OCI-LY3 (cell line): ENCODE results near the gene ARHGAP6.

Source experiments
- H2AFZ ChIP-seq: fragments of 200-600, 300-600 bp; shearing (Covaris generic); 2 replicates; pipeline ENCODE4 v1.6.0; 2014; ENCODE audit warnings: antibody characterized with exemption, low read depth, low read length
- H3K27ac ChIP-seq: fragments of 200-600, 300-600 bp; sonication (generic); 2 replicates; pipeline ENCODE4 v1.5.1; 2014; ENCODE audit warnings: mild to moderate bottlenecking, low read length, moderate library complexity, mixed read lengths
- H3K27me3 ChIP-seq: fragments of 200-600, 300-600 bp; sonication (generic); 2 replicates; pipeline ENCODE4 v1.6.1; 2014; ENCODE audit warnings: low read depth, low read length, mixed read lengths
- H3K36me3 ChIP-seq: fragments of 200-600, 300-600 bp; sonication (generic); replicated peaks from 2 replicates; pipeline ENCODE3; 2014; ENCODE audit warnings: low read depth, low read length, mixed read lengths
- H3K4me1 ChIP-seq: fragments of 300-600, 200-600 bp; sonication (generic); 2 replicates; pipeline ENCODE4 v1.6.1; 2014; ENCODE audit warnings: low read length, mixed read lengths
- H3K4me2 ChIP-seq: fragments of 200-600, 300-600 bp; sonication (generic); 2 replicates; pipeline ENCODE4 v1.6.1; 2014; ENCODE audit warnings: low read length, mixed read lengths
- H3K4me3 ChIP-seq: fragments of 300-600, 200-600 bp; sonication (generic); 2 replicates; pipeline ENCODE4 v1.5.1; 2014; ENCODE audit warnings: antibody characterized with exemption, mild to moderate bottlenecking, low read length, moderate library complexity
- H3K79me2 ChIP-seq: fragments of 300-600, 200-600 bp; shearing (Covaris generic); 2 replicates; pipeline ENCODE4 v1.6.1; 2014; ENCODE audit warnings: mild to moderate bottlenecking, low read length, mixed read lengths
- H3K9ac ChIP-seq: fragments of 300-600, 200-600 bp; shearing (Covaris generic); 2 replicates; pipeline ENCODE4 v1.6.0; 2014; ENCODE audit warnings: mild to moderate bottlenecking, low read length, moderate library complexity
- H3K9me3 ChIP-seq: fragments of 200-600, 300-600 bp; shearing (Covaris generic); 2 replicates; pipeline ENCODE4 v1.6.1; 2014; ENCODE audit warnings: low read length, mixed read lengths; ENCODE audit not compliant: insufficient read depth
- H4K20me1 ChIP-seq: fragments of 200-600, 300-600 bp; sonication (generic); 2 replicates; pipeline ENCODE4 v1.6.1; 2016; ENCODE audit warnings: low read length, mixed read lengths; ENCODE audit not compliant: insufficient read depth
- EZH2phosphoT487 ChIP-seq: fragments of 200-600 bp; shearing (Covaris generic); IDR thresholded peaks from 2 replicates; pipeline ENCODE4 v1.6.1; 2018; ENCODE audit warnings: antibody characterized with exemption, mixed run types, low read depth
- TF ChIP-seq, protein P1 (sequence below): fragments of 200-600, 300-600 bp; sonication (generic); IDR thresholded peaks from 2 replicates; pipeline ENCODE4 v1.5.1; 2014; ENCODE audit warnings: antibody characterized with exemption, low read length, low read depth

The ARHGAP6 gene

DNA sequence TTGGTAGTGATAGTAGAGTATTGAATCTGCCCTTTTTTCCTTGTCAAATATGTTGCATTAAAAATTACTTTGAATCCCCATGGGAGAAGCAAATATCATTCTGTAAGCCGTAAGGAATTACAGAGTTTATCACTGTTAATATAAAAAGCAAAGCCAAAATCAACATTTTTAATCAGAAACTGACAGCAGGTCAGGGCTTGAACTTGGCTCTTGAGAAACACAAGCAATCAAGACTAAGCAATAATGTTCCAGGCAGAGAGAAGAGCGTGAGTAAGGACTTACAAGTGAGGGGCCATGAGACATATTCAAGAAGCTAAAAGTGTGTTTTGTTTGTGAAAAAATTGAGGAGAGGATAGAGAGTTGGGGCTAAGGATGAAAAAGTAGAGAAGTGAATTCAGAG is 68.2 kb downstream of the ARHGAP6 start:
- Histone ChIP-seq H3K4me2 (no peak overlapping the region), H3K4me1 (no peaks in the 10 kb centered on the region), H3K4me3 (no peak overlapping the region), H3K9me3 (no peaks in the 10 kb centered on the region), H3K9ac (no peak overlapping the region), H3K36me3 (no peaks in the 10 kb centered on the region), H3K79me2 (no peaks in the 10 kb centered on the region), H3K27ac (no peak overlapping the region), H4K20me1 (no peaks in the 10 kb centered on the region), H2AFZ (no peak overlapping the region), H3K27me3 (no peaks in the 10 kb centered on the region)
- TF ChIP-seq EZH2phosphoT487 = no peak
- TF ChIP-seq, protein P1, sequence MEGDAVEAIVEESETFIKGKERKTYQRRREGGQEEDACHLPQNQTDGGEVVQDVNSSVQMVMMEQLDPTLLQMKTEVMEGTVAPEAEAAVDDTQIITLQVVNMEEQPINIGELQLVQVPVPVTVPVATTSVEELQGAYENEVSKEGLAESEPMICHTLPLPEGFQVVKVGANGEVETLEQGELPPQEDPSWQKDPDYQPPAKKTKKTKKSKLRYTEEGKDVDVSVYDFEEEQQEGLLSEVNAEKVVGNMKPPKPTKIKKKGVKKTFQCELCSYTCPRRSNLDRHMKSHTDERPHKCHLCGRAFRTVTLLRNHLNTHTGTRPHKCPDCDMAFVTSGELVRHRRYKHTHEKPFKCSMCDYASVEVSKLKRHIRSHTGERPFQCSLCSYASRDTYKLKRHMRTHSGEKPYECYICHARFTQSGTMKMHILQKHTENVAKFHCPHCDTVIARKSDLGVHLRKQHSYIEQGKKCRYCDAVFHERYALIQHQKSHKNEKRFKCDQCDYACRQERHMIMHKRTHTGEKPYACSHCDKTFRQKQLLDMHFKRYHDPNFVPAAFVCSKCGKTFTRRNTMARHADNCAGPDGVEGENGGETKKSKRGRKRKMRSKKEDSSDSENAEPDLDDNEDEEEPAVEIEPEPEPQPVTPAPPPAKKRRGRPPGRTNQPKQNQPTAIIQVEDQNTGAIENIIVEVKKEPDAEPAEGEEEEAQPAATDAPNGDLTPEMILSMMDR = no peak

- Histone ChIP-seq H2AFZ (peak overlapping the region; percentile 40; the same call in 1 of the 2 replicates), H3K4me1 (peaks cover 9% of the 10 kb centered on the region), H3K36me3 (no peaks in the 10 kb centered on the region), H3K9me3 (no peaks in the 10 kb centered on the region), H3K4me3 (no peak overlapping the region), H3K27me3 (no peaks in the 10 kb centered on the region), H4K20me1 (no peaks in the 10 kb centered on the region), H3K4me2 (no peak overlapping the region), H3K27ac (no peak overlapping the region), H3K9ac (no peak overlapping the region), H3K79me2 (no peaks in the 10 kb centered on the region)
- no peak for TF ChIP-seq EZH2phosphoT487
- TF ChIP-seq, protein P1 = no peak
Measured at GRCh38 chrX:11591723-11592346, 73.9 kb downstream of the ARHGAP6 start.

DNA sequence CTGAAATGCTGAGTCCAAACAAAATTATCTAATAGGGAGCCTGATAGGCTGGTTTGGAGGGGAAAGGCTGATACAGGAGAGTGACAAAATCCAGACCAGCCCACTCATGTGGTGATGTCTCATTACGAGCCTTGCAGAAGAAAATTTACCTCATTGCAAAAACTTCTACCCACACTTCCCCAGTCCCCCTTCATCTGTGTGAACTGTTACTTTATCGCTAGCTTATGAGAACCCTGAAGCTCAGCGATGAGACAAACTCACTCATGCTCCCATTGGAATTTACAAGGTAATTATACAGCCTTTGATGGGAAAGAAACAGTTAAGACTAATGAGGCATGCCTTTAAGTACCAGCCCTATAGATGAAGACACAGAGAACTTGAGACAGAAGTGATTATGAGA is 76.1 kb downstream of the ARHGAP6 start:
- Histone ChIP-seq H4K20me1 (no peaks in the 10 kb centered on the region), H3K9ac (no peak overlapping the region), H3K36me3 (no peaks in the 10 kb centered on the region), H3K4me2 (no peak overlapping the region), H3K4me3 (no peak overlapping the region), H3K9me3 (no peaks in the 10 kb centered on the region), H3K27ac (no peak overlapping the region), H3K27me3 (no peaks in the 10 kb centered on the region), H3K4me1 (peaks cover 9% of the 10 kb centered on the region), H2AFZ (no peak overlapping the region), H3K79me2 (no peaks in the 10 kb centered on the region)
- TF ChIP-seq, protein P1 = no peak
- no peak for TF ChIP-seq EZH2phosphoT487

GRCh38 chrX:11588097-11588496 is 77.6 kb downstream of the ARHGAP6 start:
- H3K4me2 ChIP-seq = no peak overlapping the region
- H3K9ac ChIP-seq = no peak overlapping the region
- no peak overlapping the region for H3K4me3 ChIP-seq
- no peaks in the 10 kb centered on the region for H3K79me2 ChIP-seq
- no peaks in the 10 kb centered on the region for H3K9me3 ChIP-seq
- no peaks in the 10 kb centered on the region for H4K20me1 ChIP-seq
- peaks cover 9% of the 10 kb centered on the region for H3K4me1 ChIP-seq
- H2AFZ ChIP-seq = no peak overlapping the region
- H3K27me3 ChIP-seq = no peaks in the 10 kb centered on the region
- TF ChIP-seq, protein P1 = no peak
- TF ChIP-seq EZH2phosphoT487 = no peak
- H3K27ac ChIP-seq = no peak overlapping the region
- H3K36me3 ChIP-seq = no peaks in the 10 kb centered on the region
